ENCODE results near the gene C12orf43. TPM values are rescaled to one million over a fixed set of nuclear protein-coding genes. Genes with fewer than 3 reads are reported as not detected.

The C12orf43 gene
- total and polyA plus RNA-seq, 2 of the 4 experiments (the other 2 are of a cell fraction), result 12.5 to 13.5 TPM

GRCh38 chr12:120983759-120984158, 32.5 kb downstream of the C12orf43 start:
- Histone ChIP-seq H3K9me3 (ENCODE audit: control insufficient read depth, insufficient read depth, low read length) (no peaks in the 10 kb centered on the region; the same call in 1 of the 2 replicates), H2AK5ac (ENCODE audit: low read depth, low read length) (no peak overlapping the region), H3K79me1 (ENCODE audit: low read depth in 1 of 2, low read length in 2 of 2) (no peaks in the 10 kb centered on the region), H2BK5ac (ENCODE audit: low read depth, low read length, poor library complexity, severe bottlenecking) (no peak overlapping the region), H2BK120ac (ENCODE audit: low read depth, low read length) (no peak overlapping the region), H3K36me3 (ENCODE audit: control insufficient read depth, insufficient read depth, low read length) (no peaks in the 10 kb centered on the region), H3K4me2 (ENCODE audit: low read depth, low read length) (no peak overlapping the region), H2BK20ac (ENCODE audit: low read depth, low read length) (no peak overlapping the region), H3K9me1 (ENCODE audit: insufficient read depth, low read length) (no peaks in the 10 kb centered on the region), H3K56ac (ENCODE audit: extremely low read depth, insufficient read depth, low read length) (no peak overlapping the region), H3K14ac (replicated peaks; ENCODE audit: low read depth, low read length) (no peak overlapping the region), H4K5ac (ENCODE audit: low read depth, low read length) (no peak overlapping the region), H3K9ac (ENCODE audit: low read depth, low read length) (no peak overlapping the region), H3K4me1 (ENCODE audit: control insufficient read depth, insufficient read depth, low read length) (no peaks in the 10 kb centered on the region), H2AK9ac (replicated peaks; ENCODE audit: low read depth, low read length, poor library complexity) (no peak overlapping the region), H4K8ac (ENCODE audit: low read depth in 2 of 2, low read length in 2 of 2) (no peak overlapping the region), H3K23ac (ENCODE audit: low read depth, low read length) (no peak overlapping the region), H4K20me1 (ENCODE audit: insufficient read depth, low read length) (no peaks in the 10 kb centered on the region), H3K27me3 (ENCODE audit: control insufficient read depth, insufficient read depth, low read length) (peaks cover 13% of the 10 kb centered on the region), H3K27ac (ENCODE audit: insufficient read depth, low read length) (no peak overlapping the region), H4K91ac (ENCODE audit: insufficient read depth, low read depth, low read length) (no peak overlapping the region), H3K4ac (ENCODE audit: low read depth, low read length) (no peak overlapping the region), H3K18ac (ENCODE audit: low read depth, low read length) (no peak overlapping the region), H2AFZ (replicated peaks; ENCODE audit: low read length, poor library complexity) (no peak overlapping the region), H3K4me3 (ENCODE audit: insufficient read depth, low read depth, low read length) (no peak overlapping the region), H2BK15ac (ENCODE audit: low read depth, low read length) (no peak overlapping the region)
- dilution Hi-C loops (cut with HindIII; ENCODE audit: low sequenced_read_pairs, unreplicated experiment), result no loop called here
- WGBS, 2 experiments (ENCODE audit: extremely low coverage in 2 of 2, insufficient read length in 1 of 2), result 67% methylated on average over 1 of the region's 4 CpGs; no CpG with 5 or more reads in 1 of the 2 experiments
- BruUV-seq (replicated peaks), result no TSS peak
- ChIA-PET CTCF (interaction anchor here (1.6 kb wide), 1 partner anchor 12 kb away, joined by 5 read pairs; no protein-coding TSS in a partner anchor), POLR2A (ENCODE audit: unreplicated experiment) (no interaction called here)
- DNase-seq (no peak), ATAC-seq (ENCODE audit: low read depth) (no peak)
- intact Hi-C loops (cut with micrococcal nuclease), result no loop called here
- TF ChIP-seq ELK1 (IDR thresholded peaks at IDR 0.05; ENCODE audit: borderline replicate concordance, low read depth, low read length), result no peak
- no peak for TF ChIP-seq MXI1 (IDR thresholded peaks at IDR 0.05; ENCODE audit: borderline replicate concordance, low read depth, low read length)
- no peak for TF ChIP-seq RCOR1 (IDR thresholded peaks at IDR 0.05; ENCODE audit: insufficient replicate concordance, low read length)
- TF ChIP-seq, protein P1, sequence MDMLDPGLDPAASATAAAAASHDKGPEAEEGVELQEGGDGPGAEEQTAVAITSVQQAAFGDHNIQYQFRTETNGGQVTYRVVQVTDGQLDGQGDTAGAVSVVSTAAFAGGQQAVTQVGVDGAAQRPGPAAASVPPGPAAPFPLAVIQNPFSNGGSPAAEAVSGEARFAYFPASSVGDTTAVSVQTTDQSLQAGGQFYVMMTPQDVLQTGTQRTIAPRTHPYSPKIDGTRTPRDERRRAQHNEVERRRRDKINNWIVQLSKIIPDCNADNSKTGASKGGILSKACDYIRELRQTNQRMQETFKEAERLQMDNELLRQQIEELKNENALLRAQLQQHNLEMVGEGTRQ (IDR thresholded peaks at IDR 0.05; ENCODE audit: low read depth, low read length), result no peak
- TF ChIP-seq RAD21 (IDR thresholded peaks at IDR 0.05; ENCODE audit: low read length), result no peak
- no peak for TF ChIP-seq CEBPB (IDR thresholded peaks at IDR 0.05; ENCODE audit: low read depth, low read length)
- no peak for TF ChIP-seq MAFK (IDR thresholded peaks at IDR 0.05; ENCODE audit: low read depth, low read length)
- TF ChIP-seq SMC3 (IDR thresholded peaks at IDR 0.05; ENCODE audit: low read depth, low read length), result no peak
- no peak for TF ChIP-seq FOS (IDR thresholded peaks at IDR 0.05; ENCODE audit: low read depth, low read length)
- TF ChIP-seq MAZ (IDR thresholded peaks at IDR 0.05; ENCODE audit: borderline replicate concordance, low read depth, low read length), result no peak
- in situ Hi-C loops (cut with MboI; ENCODE audit: low sequenced_read_pairs), result no loop called here
